Uterus (tissue), 2 donors: Measurements from ENCODE around the gene UBASH3A.

Experiments
- CTCF ChIP-seq, 4 experiments: fragments of 200-600 bp in 2 of 4; fragments of 450-650 bp in 2 of 4; sonication (generic) in 2 of 4; IDR thresholded peaks; one replicate each; pipeline ENCODE4 v1.5.1; 2016 to 2019; ENCODE audit warnings: antibody characterized with exemption in 4 of 4, mild to moderate bottlenecking in 2 of 4, moderate library complexity in 1 of 4
- POLR2A ChIP-seq, 2 donors: fragments of 450-650 bp; IDR thresholded peaks; one replicate each; pipeline ENCODE4 v1.6.1; 2016; ENCODE audit warnings: antibody characterized with exemption in 2 of 2, mild to moderate bottlenecking in 1 of 2, moderate library complexity in 1 of 2

DNA sequence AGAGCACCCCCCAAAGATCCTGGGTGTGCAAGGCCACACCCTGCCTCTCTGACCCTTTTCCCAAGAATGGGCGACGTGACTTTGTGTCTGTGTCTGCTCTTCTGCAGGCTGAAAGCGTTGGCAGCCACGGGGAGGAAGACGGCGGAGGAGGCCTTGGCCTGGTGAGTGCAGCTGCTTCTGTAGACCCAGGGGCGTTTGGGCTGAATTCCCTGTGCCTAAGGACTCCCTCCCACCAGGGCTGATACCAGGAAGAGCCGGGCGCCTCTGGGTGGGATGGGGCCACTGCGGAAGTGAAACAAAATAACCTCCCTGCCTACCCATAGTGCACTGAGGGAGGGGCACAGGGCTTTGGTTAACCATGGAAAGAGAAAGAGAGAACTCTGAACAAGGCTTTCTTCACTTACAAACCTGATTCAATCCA is 2.5 kb downstream of the UBASH3A start:
- TF ChIP-seq CTCF (IDR thresholded peaks at IDR 0.05) (no peak), POLR2A (IDR thresholded peaks at IDR 0.05) (no peak)
